ENCODE results near the gene PALM2AKAP2.

The PALM2AKAP2 gene

GRCh38 chr9:109805050-109805449 lies 25.1 kb downstream of the PALM2AKAP2 start:
- Histone ChIP-seq H3K9ac (ENCODE audit: low read depth, low read length, poor library complexity) (no peak overlapping the region), H2BK5ac (ENCODE audit: low read length) (no peak overlapping the region), H3K4me1 (ENCODE audit: control insufficient read depth in 2 of 2, insufficient read depth in 1 of 2, low read depth in 1 of 2, low read length in 2 of 2) (no peaks in the 10 kb centered on the region), H3K4me3 (ENCODE audit: low read length in 2 of 2) (no peak overlapping the region), H3K79me1 (ENCODE audit: low read depth, low read length) (peaks cover 2% of the 10 kb centered on the region), H3K18ac (ENCODE audit: low read length) (no peak overlapping the region), H3K36me3 (replicated peaks in 1 of 2; ENCODE audit: control insufficient read depth in 2 of 2, insufficient read depth in 2 of 2, low read length in 2 of 2) (no peaks in the 10 kb centered on the region), H2BK12ac (ENCODE audit: low read length) (no peak overlapping the region), H2AK5ac (ENCODE audit: low read depth, low read length) (no peak overlapping the region), H4K91ac (ENCODE audit: low read depth, low read length, poor library complexity) (no peak overlapping the region), H3K9me3 (replicated peaks in 1 of 2; ENCODE audit: control insufficient read depth in 2 of 2, insufficient read depth in 1 of 2, low read depth in 1 of 2, low read length in 2 of 2) (no peaks in the 10 kb centered on the region), H3K4ac (ENCODE audit: low read length) (no peak overlapping the region), H4K8ac (ENCODE audit: low read depth, low read length) (no peak overlapping the region), H3K4me2 (ENCODE audit: insufficient read depth, low read length, poor library complexity, severe bottlenecking) (no peak overlapping the region), H2AFZ (ENCODE audit: low read length) (no peak overlapping the region), H2BK15ac (ENCODE audit: low read length) (no peak overlapping the region), H3K14ac (ENCODE audit: low read length) (no peak overlapping the region), H3K27ac (replicated peaks; ENCODE audit: low read length) (no peak overlapping the region), H2BK120ac (ENCODE audit: low read depth, low read length) (no peak overlapping the region), H3K23ac (ENCODE audit: low read depth, low read length, poor library complexity) (no peak overlapping the region), H3K27me3 (ENCODE audit: control insufficient read depth in 3 of 3, insufficient read depth in 3 of 3, low read depth in 1 of 3, low read length in 3 of 3) (peaks cover 0 to 7% (median 0%) of the 10 kb centered on the region in 3 experiments)
- DNase-seq (ENCODE audit: low spot score): no peak
- WGBS, 2 donors (ENCODE audit: extremely low coverage in 2 of 2, insufficient read length in 2 of 2, insufficient replicate concordance in 1 of 2): no CpG with 5 or more reads among the region's 2 CpGs

GRCh38 chr9:109806506-109807115 lies 26.6 kb downstream of the PALM2AKAP2 start:
- Histone ChIP-seq H3K27ac (replicated peaks; ENCODE audit: low read length) (no peak overlapping the region), H3K9ac (ENCODE audit: low read depth, low read length, poor library complexity) (no peak overlapping the region), H3K23ac (ENCODE audit: low read depth, low read length, poor library complexity) (no peak overlapping the region), H3K9me3 (replicated peaks in 1 of 2; ENCODE audit: control insufficient read depth in 2 of 2, insufficient read depth in 1 of 2, low read depth in 1 of 2, low read length in 2 of 2) (no peaks in the 10 kb centered on the region), H3K14ac (ENCODE audit: low read length) (no peak overlapping the region), H3K4me2 (ENCODE audit: insufficient read depth, low read length, poor library complexity, severe bottlenecking) (no peak overlapping the region), H3K27me3 (ENCODE audit: control insufficient read depth in 3 of 3, insufficient read depth in 3 of 3, low read depth in 1 of 3, low read length in 3 of 3) (peaks cover 0 to 7% (median 0%) of the 10 kb centered on the region in 3 experiments), H3K18ac (ENCODE audit: low read length) (no peak overlapping the region), H4K91ac (ENCODE audit: low read depth, low read length, poor library complexity) (no peak overlapping the region), H3K4ac (ENCODE audit: low read length) (no peak overlapping the region), H3K4me3 (ENCODE audit: low read length in 2 of 2) (no peak overlapping the region), H3K79me1 (ENCODE audit: low read depth, low read length) (peaks cover 2% of the 10 kb centered on the region), H2AFZ (ENCODE audit: low read length) (no peak overlapping the region), H2AK5ac (ENCODE audit: low read depth, low read length) (no peak overlapping the region), H4K8ac (ENCODE audit: low read depth, low read length) (no peak overlapping the region), H2BK12ac (ENCODE audit: low read length) (no peak overlapping the region), H2BK15ac (ENCODE audit: low read length) (no peak overlapping the region), H2BK120ac (ENCODE audit: low read depth, low read length) (no peak overlapping the region), H3K4me1 (ENCODE audit: control insufficient read depth in 2 of 2, insufficient read depth in 1 of 2, low read depth in 1 of 2, low read length in 2 of 2) (no peaks in the 10 kb centered on the region), H3K36me3 (replicated peaks in 1 of 2; ENCODE audit: control insufficient read depth in 2 of 2, insufficient read depth in 2 of 2, low read length in 2 of 2) (no peaks in the 10 kb centered on the region), H2BK5ac (ENCODE audit: low read length) (no peak overlapping the region)
- DNase-seq (ENCODE audit: low spot score): no peak
- WGBS, 2 donors (ENCODE audit: extremely low coverage in 2 of 2, insufficient read length in 2 of 2, insufficient replicate concordance in 1 of 2): no CpG with 5 or more reads among the region's 2 CpGs

DNA sequence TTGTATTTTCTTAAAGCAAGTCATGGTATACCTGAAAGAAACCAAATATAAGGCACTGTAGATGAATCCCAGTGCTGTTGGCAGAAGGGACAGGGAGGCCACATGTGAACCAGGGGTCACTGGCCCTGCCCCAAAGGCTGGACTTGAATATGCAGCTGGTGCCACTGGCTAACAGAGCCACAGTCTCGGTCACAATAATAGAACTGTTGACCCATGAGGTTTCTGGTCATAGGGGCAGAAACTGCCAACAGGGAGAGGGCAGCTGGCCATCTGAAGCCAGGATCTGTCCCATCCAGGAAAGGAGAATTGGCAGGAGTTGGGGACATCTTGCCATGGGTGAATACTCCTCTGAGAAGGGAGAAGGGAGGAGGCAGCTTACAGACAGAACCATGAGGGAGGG lies 31.9 kb downstream of the PALM2AKAP2 start:
- DNase-seq (ENCODE audit: low spot score): no peak
- WGBS, 2 donors (ENCODE audit: extremely low coverage in 2 of 2, insufficient read length in 2 of 2, insufficient replicate concordance in 1 of 2): no CpG with 5 or more reads among the region's 1 CpG
- Histone ChIP-seq H3K9ac (ENCODE audit: low read depth, low read length, poor library complexity) (no peak overlapping the region), H3K4me2 (ENCODE audit: insufficient read depth, low read length, poor library complexity, severe bottlenecking) (no peak overlapping the region), H3K4ac (ENCODE audit: low read length) (no peak overlapping the region), H3K9me3 (replicated peaks in 1 of 2; ENCODE audit: control insufficient read depth in 2 of 2, insufficient read depth in 1 of 2, low read depth in 1 of 2, low read length in 2 of 2) (no peaks in the 10 kb centered on the region), H2BK12ac (ENCODE audit: low read length) (no peak overlapping the region), H3K4me3 (ENCODE audit: low read length in 2 of 2) (no peak overlapping the region), H2BK5ac (ENCODE audit: low read length) (no peak overlapping the region), H2BK120ac (ENCODE audit: low read depth, low read length) (no peak overlapping the region), H3K4me1 (ENCODE audit: control insufficient read depth in 2 of 2, insufficient read depth in 1 of 2, low read depth in 1 of 2, low read length in 2 of 2) (peaks cover 0 to 8% of the 10 kb centered on the region in 2 donors), H2AK5ac (ENCODE audit: low read depth, low read length) (no peak overlapping the region), H3K27me3 (ENCODE audit: control insufficient read depth in 3 of 3, insufficient read depth in 3 of 3, low read depth in 1 of 3, low read length in 3 of 3) (no peaks in the 10 kb centered on the region), H3K27ac (replicated peaks; ENCODE audit: low read length) (no peak overlapping the region), H2AFZ (ENCODE audit: low read length) (no peak overlapping the region), H3K79me1 (ENCODE audit: low read depth, low read length) (no peaks in the 10 kb centered on the region), H3K14ac (ENCODE audit: low read length) (no peak overlapping the region), H3K23ac (ENCODE audit: low read depth, low read length, poor library complexity) (no peak overlapping the region), H4K91ac (ENCODE audit: low read depth, low read length, poor library complexity) (no peak overlapping the region), H3K36me3 (replicated peaks in 1 of 2; ENCODE audit: control insufficient read depth in 2 of 2, insufficient read depth in 2 of 2, low read length in 2 of 2) (no peaks in the 10 kb centered on the region), H3K18ac (ENCODE audit: low read length) (no peak overlapping the region), H2BK15ac (ENCODE audit: low read length) (no peak overlapping the region), H4K8ac (ENCODE audit: low read depth, low read length) (no peak overlapping the region)

DNA sequence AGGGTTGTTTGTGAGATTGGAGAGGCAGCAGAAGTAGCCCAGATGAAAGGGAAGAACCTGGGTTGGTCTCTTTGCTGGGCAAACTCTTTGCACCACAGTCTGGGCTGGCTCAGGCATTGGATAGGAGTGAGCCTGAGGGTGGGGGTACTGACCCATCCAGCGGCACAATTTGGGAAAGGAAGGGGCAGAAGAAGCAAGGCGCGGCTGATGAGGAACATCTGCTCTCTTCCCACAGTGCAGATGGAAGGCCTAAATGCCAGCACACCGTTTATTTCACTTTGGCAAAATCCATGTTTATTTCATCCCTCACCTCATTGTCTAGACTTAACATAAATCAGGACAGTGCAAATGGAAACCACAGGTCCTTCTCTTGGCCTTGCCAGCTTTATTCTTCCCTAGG lies 32.3 kb downstream of the PALM2AKAP2 start:
- no peak overlapping the region for H2BK15ac ChIP-seq (ENCODE audit: low read length)

More for the DNA sequence above, 32.3 kb downstream of the PALM2AKAP2 start:
- H2BK120ac ChIP-seq (ENCODE audit: low read depth, low read length): no peak overlapping the region
- DNase-seq (ENCODE audit: low spot score): no peak
- no peak overlapping the region for H2BK12ac ChIP-seq (ENCODE audit: low read length)
- no peak overlapping the region for H3K23ac ChIP-seq (ENCODE audit: low read depth, low read length, poor library complexity)
- H3K79me1 ChIP-seq (ENCODE audit: low read depth, low read length): no peaks in the 10 kb centered on the region
- H4K91ac ChIP-seq (ENCODE audit: low read depth, low read length, poor library complexity): no peak overlapping the region
- no peak overlapping the region for H4K8ac ChIP-seq (ENCODE audit: low read depth, low read length)
- no peak overlapping the region for H3K4me2 ChIP-seq (ENCODE audit: insufficient read depth, low read length, poor library complexity, severe bottlenecking)
- H3K27me3 ChIP-seq (ENCODE audit: control insufficient read depth in 3 of 3, insufficient read depth in 3 of 3, low read depth in 1 of 3, low read length in 3 of 3): no peaks in the 10 kb centered on the region
- H3K4me3 ChIP-seq (ENCODE audit: low read length in 2 of 2): no peak overlapping the region
- H2AFZ ChIP-seq (ENCODE audit: low read length): no peak overlapping the region
- H3K27ac ChIP-seq (replicated peaks; ENCODE audit: low read length): no peak overlapping the region
- WGBS, 2 donors (ENCODE audit: extremely low coverage in 2 of 2, insufficient read length in 2 of 2, insufficient replicate concordance in 1 of 2): no CpG with 5 or more reads among the region's 4 CpGs
- H3K4me1 ChIP-seq (ENCODE audit: control insufficient read depth in 2 of 2, insufficient read depth in 1 of 2, low read depth in 1 of 2, low read length in 2 of 2): peaks cover 0 to 8% of the 10 kb centered on the region in 2 donors
- no peaks in the 10 kb centered on the region for H3K36me3 ChIP-seq (replicated peaks in 1 of 2; ENCODE audit: control insufficient read depth in 2 of 2, insufficient read depth in 2 of 2, low read length in 2 of 2)
- H3K4ac ChIP-seq (ENCODE audit: low read length): no peak overlapping the region
- no peak overlapping the region for H2AK5ac ChIP-seq (ENCODE audit: low read depth, low read length)
- no peak overlapping the region for H2BK5ac ChIP-seq (ENCODE audit: low read length)
- no peaks in the 10 kb centered on the region for H3K9me3 ChIP-seq (replicated peaks in 1 of 2; ENCODE audit: control insufficient read depth in 2 of 2, insufficient read depth in 1 of 2, low read depth in 1 of 2, low read length in 2 of 2)
- H3K18ac ChIP-seq (ENCODE audit: low read length): no peak overlapping the region
- no peak overlapping the region for H3K14ac ChIP-seq (ENCODE audit: low read length)
- H3K9ac ChIP-seq (ENCODE audit: low read depth, low read length, poor library complexity): no peak overlapping the region
